Astrocyte (in vitro differentiated cells and primary cell): ENCODE results near the gene HMMR. TPM values are rescaled to one million over a fixed set of nuclear protein-coding genes. Genes with fewer than 3 reads are reported as not detected.

Experiments
- DNase-seq: peaks from one replicate; pipeline ENCODE4 v3.0.0-alpha.2; 2010; ENCODE audit warnings: low read depth
- FAIRE-seq: peaks from 2 replicates; lab custom pipeline; 2011; peaks lifted over from hg19 to GRCh38; lab: Jason Lieb, UNC
- H2AFZ ChIP-seq: 2 replicates; pipeline ENCODE4 v1.6.0; 2012; ENCODE audit warnings: low read depth, low read length, inconsistent platforms
- H3K27ac ChIP-seq: 2 replicates; pipeline ENCODE4 v1.5.1; 2011; ENCODE audit warnings: low read depth, low read length, inconsistent platforms
- H3K27me3 ChIP-seq: 2 replicates; pipeline ENCODE4 v1.6.0; 2011; ENCODE audit warnings: low read length, inconsistent platforms; ENCODE audit not compliant: insufficient read depth
- H3K36me3 ChIP-seq: 2 replicates; pipeline ENCODE4 v1.5.1; 2011; ENCODE audit warnings: low read length, inconsistent platforms; ENCODE audit not compliant: insufficient read depth
- H3K4me1 ChIP-seq: 2 replicates; pipeline ENCODE4 v1.5.1; 2011; ENCODE audit warnings: low read length, inconsistent platforms; ENCODE audit not compliant: insufficient read depth
- H3K4me2 ChIP-seq: 2 replicates; pipeline ENCODE4 v1.6.0; 2012; ENCODE audit warnings: low read length, inconsistent platforms
- H3K4me3 ChIP-seq: 2 replicates; pipeline ENCODE4 v1.5.1; 2011; ENCODE audit warnings: low read depth, mild to moderate bottlenecking, low read length, inconsistent platforms; ENCODE audit not compliant: insufficient read depth
- H3K79me2 ChIP-seq: 2 replicates; pipeline ENCODE4 v1.6.0; 2012; ENCODE audit warnings: mild to moderate bottlenecking, low read length, inconsistent platforms; ENCODE audit not compliant: insufficient read depth
- H3K9ac ChIP-seq: 2 replicates; pipeline ENCODE4 v1.6.0; 2012; ENCODE audit warnings: mild to moderate bottlenecking, low read length, inconsistent platforms
- H3K9me3 ChIP-seq: 2 replicates; pipeline ENCODE4 v1.5.1; 2012; ENCODE audit warnings: low read depth, mild to moderate bottlenecking, low read length, inconsistent platforms; ENCODE audit not compliant: insufficient read depth
- H4K20me1 ChIP-seq: 2 replicates; pipeline ENCODE4 v1.6.0; 2012; ENCODE audit warnings: low read length, inconsistent platforms; ENCODE audit not compliant: insufficient read depth
- H3K27ac Mint-ChIP-seq: one replicate; pipeline ENCODE4 v1.8.0; 2021; ENCODE audit warnings: mild to moderate bottlenecking, mixed read lengths; ENCODE audit not compliant: unreplicated experiment
- H3K27me3 Mint-ChIP-seq: one replicate; pipeline ENCODE4 v1.8.0; 2021; ENCODE audit warnings: low read depth, mixed read lengths; ENCODE audit not compliant: unreplicated experiment
- H3K36me3 Mint-ChIP-seq: one replicate; pipeline ENCODE4 v1.8.0; 2021; ENCODE audit warnings: low read depth, mixed read lengths; ENCODE audit not compliant: unreplicated experiment
- H3K4me1 Mint-ChIP-seq: one replicate; pipeline ENCODE4 v1.8.0; 2021; ENCODE audit warnings: low read depth, mixed read lengths; ENCODE audit not compliant: unreplicated experiment
- H3K4me3 Mint-ChIP-seq: one replicate; pipeline ENCODE4 v1.8.0; 2021; ENCODE audit warnings: mild to moderate bottlenecking, moderate library complexity, mixed read lengths; ENCODE audit not compliant: unreplicated experiment
- H3K9me3 Mint-ChIP-seq: one replicate; pipeline ENCODE4 v1.8.0; 2021; ENCODE audit warnings: mild to moderate bottlenecking, mixed read lengths; ENCODE audit not compliant: unreplicated experiment
- EZH2 ChIP-seq: IDR thresholded peaks from 2 replicates; pipeline ENCODE4 v1.6.1; 2012; ENCODE audit warnings: mild to moderate bottlenecking, low read length, inconsistent platforms; ENCODE audit not compliant: insufficient read depth
- total RNA-seq: library from RNA; stranded (reverse); gene quantifications from 2 replicates; pipeline ENCODE4 v1.2.1, GENCODE V29; 2021
- TF ChIP-seq, protein P1 (sequence below): IDR thresholded peaks from 2 replicates; pipeline ENCODE4 v1.5.1; 2011; ENCODE audit warnings: low read depth, mild to moderate bottlenecking, inconsistent platforms, low read length, moderate library complexity; ENCODE audit not compliant: insufficient read depth

Gene HMMR
- total RNA-seq, 1 donor from 2014 or later, result 4.0 TPM

DNA sequence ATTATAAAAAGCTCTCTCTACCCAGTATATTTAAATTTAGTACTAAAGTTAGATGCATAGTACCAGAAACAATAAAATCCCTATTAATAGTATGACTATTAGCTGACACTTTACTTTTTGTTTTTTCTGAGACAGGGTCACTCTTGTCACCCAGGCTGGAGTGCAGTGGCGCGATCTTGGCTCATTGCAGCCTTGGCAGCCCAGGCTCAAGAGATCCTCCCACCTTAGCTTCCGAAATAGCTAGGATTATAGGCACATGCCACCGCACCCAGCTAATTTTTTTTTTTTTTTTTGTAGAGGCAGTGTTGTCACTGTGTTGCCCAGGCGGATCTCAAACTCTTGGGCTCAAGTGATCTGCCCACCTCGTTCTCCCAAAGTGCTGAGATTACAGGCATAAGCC, 15.1 kb upstream of the HMMR start:
- Mint-ChIP-seq H3K36me3 (peaks cover 17% of the 10 kb centered on the region), H3K27me3 (no peaks in the 10 kb centered on the region), H3K9me3 (no peaks in the 10 kb centered on the region), H3K4me1 (peaks cover 15% of the 10 kb centered on the region), H3K27ac (no peak overlapping the region), H3K4me3 (no peak overlapping the region)
- no peak overlapping the region for H3K4me2 ChIP-seq
- no peak overlapping the region for H3K4me3 ChIP-seq
- no peaks in the 10 kb centered on the region for H3K9me3 ChIP-seq
- no peaks in the 10 kb centered on the region for H3K27me3 ChIP-seq
- H4K20me1 ChIP-seq, result peaks cover 32% of the 10 kb centered on the region
- peaks cover 65% of the 10 kb centered on the region for H3K36me3 ChIP-seq
- H3K27ac ChIP-seq, result no peak overlapping the region
- FAIRE-seq (no peak), DNase-seq (no peak)
- no peak overlapping the region for H3K9ac ChIP-seq
- no peaks in the 10 kb centered on the region for H3K4me1 ChIP-seq
- TF ChIP-seq, protein P1, sequence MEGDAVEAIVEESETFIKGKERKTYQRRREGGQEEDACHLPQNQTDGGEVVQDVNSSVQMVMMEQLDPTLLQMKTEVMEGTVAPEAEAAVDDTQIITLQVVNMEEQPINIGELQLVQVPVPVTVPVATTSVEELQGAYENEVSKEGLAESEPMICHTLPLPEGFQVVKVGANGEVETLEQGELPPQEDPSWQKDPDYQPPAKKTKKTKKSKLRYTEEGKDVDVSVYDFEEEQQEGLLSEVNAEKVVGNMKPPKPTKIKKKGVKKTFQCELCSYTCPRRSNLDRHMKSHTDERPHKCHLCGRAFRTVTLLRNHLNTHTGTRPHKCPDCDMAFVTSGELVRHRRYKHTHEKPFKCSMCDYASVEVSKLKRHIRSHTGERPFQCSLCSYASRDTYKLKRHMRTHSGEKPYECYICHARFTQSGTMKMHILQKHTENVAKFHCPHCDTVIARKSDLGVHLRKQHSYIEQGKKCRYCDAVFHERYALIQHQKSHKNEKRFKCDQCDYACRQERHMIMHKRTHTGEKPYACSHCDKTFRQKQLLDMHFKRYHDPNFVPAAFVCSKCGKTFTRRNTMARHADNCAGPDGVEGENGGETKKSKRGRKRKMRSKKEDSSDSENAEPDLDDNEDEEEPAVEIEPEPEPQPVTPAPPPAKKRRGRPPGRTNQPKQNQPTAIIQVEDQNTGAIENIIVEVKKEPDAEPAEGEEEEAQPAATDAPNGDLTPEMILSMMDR, result no peak
- no peak for TF ChIP-seq EZH2
- peaks cover 20% of the 10 kb centered on the region for H3K79me2 ChIP-seq
- no peak overlapping the region for H2AFZ ChIP-seq

- H3K27ac Mint-ChIP-seq, result no peak overlapping the region
- H3K36me3 Mint-ChIP-seq, result peaks cover 18% of the 10 kb centered on the region
These were observed 13.2 kb upstream of the HMMR start for GRCh38 chr5:163447191-163447590.

GRCh38 chr5:163447875-163448274, 12.6 kb upstream of the HMMR start:
- peaks cover 7% of the 10 kb centered on the region for H4K20me1 ChIP-seq

More at GRCh38 chr5:163447191-163447590, 13.2 kb upstream of the HMMR start:
- Mint-ChIP-seq H3K27me3 (no peaks in the 10 kb centered on the region), H3K9me3 (no peaks in the 10 kb centered on the region), H3K4me3 (no peak overlapping the region), H3K4me1 (peaks cover 2% of the 10 kb centered on the region)
- H3K79me2 ChIP-seq, result peaks cover 3% of the 10 kb centered on the region
- H3K4me1 ChIP-seq, result no peaks in the 10 kb centered on the region
- peaks cover 13% of the 10 kb centered on the region for H4K20me1 ChIP-seq
- H3K9ac ChIP-seq, result no peak overlapping the region
- no peak for TF ChIP-seq EZH2
- TF ChIP-seq, protein P1, result no peak
- no peaks in the 10 kb centered on the region for H3K9me3 ChIP-seq
- no peak overlapping the region for H3K27ac ChIP-seq
- no peak overlapping the region for H3K4me2 ChIP-seq
- H2AFZ ChIP-seq, result no peak overlapping the region
- no peak overlapping the region for H3K4me3 ChIP-seq
- no peaks in the 10 kb centered on the region for H3K27me3 ChIP-seq
- FAIRE-seq, result no peak
- DNase-seq, result no peak
- peaks cover 57% of the 10 kb centered on the region for H3K36me3 ChIP-seq

More at GRCh38 chr5:163447875-163448274, 12.6 kb upstream of the HMMR start:
- no peaks in the 10 kb centered on the region for H3K9me3 Mint-ChIP-seq
- Histone ChIP-seq H3K9me3 (no peaks in the 10 kb centered on the region), H3K4me3 (no peak overlapping the region), H3K27me3 (no peaks in the 10 kb centered on the region), H3K4me1 (no peaks in the 10 kb centered on the region), H3K36me3 (peaks cover 51% of the 10 kb centered on the region), H2AFZ (no peak overlapping the region), H3K4me2 (no peak overlapping the region), H3K27ac (no peak overlapping the region), H3K79me2 (no peaks in the 10 kb centered on the region), H3K9ac (no peak overlapping the region)
- TF ChIP-seq EZH2, result no peak
- TF ChIP-seq, protein P1, result no peak
- H3K36me3 Mint-ChIP-seq, result peaks cover 19% of the 10 kb centered on the region
- no peak overlapping the region for H3K4me3 Mint-ChIP-seq
- no peak overlapping the region for H3K27ac Mint-ChIP-seq
- DNase-seq (no peak), FAIRE-seq (no peak)
- H3K27me3 Mint-ChIP-seq, result no peaks in the 10 kb centered on the region
- peaks cover 2% of the 10 kb centered on the region for H3K4me1 Mint-ChIP-seq
